ENCODE results near the gene CBR4.

DNA sequence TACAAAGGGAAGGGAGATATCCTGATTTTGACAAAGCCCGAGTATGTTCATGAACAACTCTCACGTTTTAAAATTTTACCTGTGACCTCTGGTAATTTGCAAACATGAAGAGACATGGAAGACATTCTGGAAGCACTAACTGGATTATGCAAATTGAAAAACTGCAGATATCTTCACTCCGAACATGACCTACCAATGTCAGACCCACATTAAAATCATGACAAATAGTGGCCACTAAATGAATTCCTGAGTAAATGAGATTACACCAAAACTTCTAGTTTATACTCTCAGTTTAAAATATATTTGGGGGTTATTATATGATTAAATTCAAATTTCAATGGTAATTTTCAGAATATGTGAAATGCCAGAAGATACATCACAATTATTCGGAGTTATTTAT lies 19.9 kb upstream of the CBR4 start:
- TF ChIP-seq, protein P1, sequence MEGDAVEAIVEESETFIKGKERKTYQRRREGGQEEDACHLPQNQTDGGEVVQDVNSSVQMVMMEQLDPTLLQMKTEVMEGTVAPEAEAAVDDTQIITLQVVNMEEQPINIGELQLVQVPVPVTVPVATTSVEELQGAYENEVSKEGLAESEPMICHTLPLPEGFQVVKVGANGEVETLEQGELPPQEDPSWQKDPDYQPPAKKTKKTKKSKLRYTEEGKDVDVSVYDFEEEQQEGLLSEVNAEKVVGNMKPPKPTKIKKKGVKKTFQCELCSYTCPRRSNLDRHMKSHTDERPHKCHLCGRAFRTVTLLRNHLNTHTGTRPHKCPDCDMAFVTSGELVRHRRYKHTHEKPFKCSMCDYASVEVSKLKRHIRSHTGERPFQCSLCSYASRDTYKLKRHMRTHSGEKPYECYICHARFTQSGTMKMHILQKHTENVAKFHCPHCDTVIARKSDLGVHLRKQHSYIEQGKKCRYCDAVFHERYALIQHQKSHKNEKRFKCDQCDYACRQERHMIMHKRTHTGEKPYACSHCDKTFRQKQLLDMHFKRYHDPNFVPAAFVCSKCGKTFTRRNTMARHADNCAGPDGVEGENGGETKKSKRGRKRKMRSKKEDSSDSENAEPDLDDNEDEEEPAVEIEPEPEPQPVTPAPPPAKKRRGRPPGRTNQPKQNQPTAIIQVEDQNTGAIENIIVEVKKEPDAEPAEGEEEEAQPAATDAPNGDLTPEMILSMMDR (IDR thresholded peaks at IDR 0.05) = no peak
- no peak for TF ChIP-seq POLR2AphosphoS5 (IDR thresholded peaks at IDR 0.05)

Measured in sigmoid colon (tissue), 4 donors.